IMR-90 (cell line): ENCODE data around the gene CIDEA. TPM values are rescaled to one million over a fixed set of nuclear protein-coding genes. Genes with fewer than 3 reads are reported as not detected.

Experiments used
- ATAC-seq: fragments of 200-7000 bp; cut with Tn5 transposase; 2 replicates; pipeline ENCODE4 v1.9.1; 2020; ENCODE audit warnings: low read depth, mild to moderate bottlenecking, moderate library complexity
- BruUV-seq: library from RNA; stranded (reverse); fragments of 400-500 nt; replicated peaks from 2 replicates; lab custom pipeline; 2021; lab: Mats Ljungman, UMichigan
- CTCF ChIA-PET: fragments of 300-600 bp; formaldehyde crosslinking; extraction: SDS; loops from one replicate; lab custom pipeline; 2021; ENCODE audit warnings: antibody characterized with exemption; lab: Yijun Ruan, JAX
- POLR2A ChIA-PET: fragments of 300-600 bp; sonication (Branson Sonifier 250); formaldehyde crosslinking; loops from one replicate; lab custom pipeline; 2022; ENCODE audit warnings: antibody characterized with exemption; ENCODE audit not compliant: unreplicated experiment; lab: Charles Lee
- DNase-seq: peaks from one replicate; pipeline ENCODE4 v3.0.0; 2013
- H2AFZ ChIP-seq: replicated peaks from 2 replicates; pipeline ENCODE3; 2013; ENCODE audit warnings: low read length, mild to moderate bottlenecking; ENCODE audit not compliant: poor library complexity
- H2AK5ac ChIP-seq: 2 replicates; pipeline ENCODE4 v1.6.1; 2013; ENCODE audit warnings: low read depth, low read length, inconsistent platforms
- H2AK9ac ChIP-seq: replicated peaks from 2 replicates; pipeline ENCODE3; 2013; ENCODE audit warnings: mild to moderate bottlenecking, low read depth, low read length, moderate library complexity; ENCODE audit not compliant: poor library complexity
- H2BK120ac ChIP-seq: 2 replicates; pipeline ENCODE4 v1.6.1; 2013; ENCODE audit warnings: low read depth, low read length, inconsistent platforms
- H2BK15ac ChIP-seq: 3 replicates; pipeline ENCODE4 v1.6.1; 2013; ENCODE audit warnings: low read depth, low read length, inconsistent platforms
- H2BK20ac ChIP-seq: 2 replicates; pipeline ENCODE4 v1.6.1; 2013; ENCODE audit warnings: low read depth, mild to moderate bottlenecking, inconsistent platforms, low read length, moderate library complexity
- H2BK5ac ChIP-seq: 2 replicates; pipeline ENCODE4 v1.6.1; 2013; ENCODE audit warnings: mild to moderate bottlenecking, low read depth, low read length, inconsistent platforms; ENCODE audit not compliant: poor library complexity, severe bottlenecking
- H3K14ac ChIP-seq: replicated peaks from 2 replicates; pipeline ENCODE4 v1.6.1; 2013; ENCODE audit warnings: low read depth, low read length, inconsistent platforms
- H3K18ac ChIP-seq: 2 replicates; pipeline ENCODE4 v1.6.1; 2013; ENCODE audit warnings: low read depth, low read length, control low read depth
- H3K23ac ChIP-seq: 2 replicates; pipeline ENCODE4 v1.6.1; 2013; ENCODE audit warnings: low read depth, low read length, inconsistent platforms
- H3K27ac ChIP-seq: 2 replicates; pipeline ENCODE4 v1.5.1; 2013; ENCODE audit warnings: mild to moderate bottlenecking, control low read depth, low read length; ENCODE audit not compliant: insufficient read depth
- H3K27me3 ChIP-seq: 2 replicates; pipeline ENCODE4 v1.6.1; 2013; ENCODE audit warnings: low read length; ENCODE audit not compliant: control insufficient read depth, insufficient read depth
- H3K36me3 ChIP-seq: 2 replicates; pipeline ENCODE4 v1.6.1; 2013; ENCODE audit warnings: low read length, mixed read lengths; ENCODE audit not compliant: control insufficient read depth, insufficient read depth
- H3K4ac ChIP-seq: 2 replicates; pipeline ENCODE4 v1.6.1; 2013; ENCODE audit warnings: low read depth, low read length, inconsistent platforms
- H3K4me1 ChIP-seq: 2 replicates; pipeline ENCODE4 v1.6.1; 2013; ENCODE audit warnings: low read length, mixed read lengths; ENCODE audit not compliant: control insufficient read depth, insufficient read depth
- H3K4me2 ChIP-seq: 2 replicates; pipeline ENCODE4 v1.6.1; 2013; ENCODE audit warnings: low read depth, mild to moderate bottlenecking, control low read depth, low read length, moderate library complexity
- H3K4me3 ChIP-seq: 2 replicates; pipeline ENCODE4 v1.5.1; 2013; ENCODE audit warnings: low read depth, mild to moderate bottlenecking, control low read depth, low read length, moderate library complexity; ENCODE audit not compliant: insufficient read depth
- H3K56ac ChIP-seq: 2 replicates; pipeline ENCODE4 v1.6.1; 2013; ENCODE audit warnings: low read length, inconsistent platforms; ENCODE audit not compliant: insufficient read depth; ENCODE audit errors: extremely low read depth
- H3K79me1 ChIP-seq, 2 experiments: 2 replicates each; pipeline ENCODE4 v1.6.1; 2013; ENCODE audit warnings: low read length in 2 of 2, inconsistent platforms in 1 of 2, low read depth in 1 of 2
- H3K9ac ChIP-seq: 2 replicates; pipeline ENCODE4 v1.6.1; 2013; ENCODE audit warnings: low read depth, low read length, control low read depth
- H3K9me1 ChIP-seq: 2 replicates; pipeline ENCODE4 v1.6.1; 2013; ENCODE audit warnings: low read length, inconsistent platforms; ENCODE audit not compliant: insufficient read depth
- H3K9me3 ChIP-seq: 2 replicates; pipeline ENCODE4 v1.6.1; 2013; ENCODE audit warnings: low read length; ENCODE audit not compliant: control insufficient read depth, insufficient read depth
- H4K20me1 ChIP-seq: 2 replicates; pipeline ENCODE4 v1.6.1; 2013; ENCODE audit warnings: low read length, inconsistent platforms; ENCODE audit not compliant: insufficient read depth
- H4K5ac ChIP-seq: 2 replicates; pipeline ENCODE4 v1.6.1; 2013; ENCODE audit warnings: mild to moderate bottlenecking, low read depth, low read length, control low read depth
- H4K8ac ChIP-seq, 2 experiments: 2 replicates each; pipeline ENCODE4 v1.6.1; 2013; ENCODE audit warnings: low read depth in 2 of 2, low read length in 2 of 2, control low read depth in 1 of 2, inconsistent platforms in 1 of 2
- H4K91ac ChIP-seq: 2 replicates; pipeline ENCODE4 v1.6.1; 2013; ENCODE audit warnings: low read depth, low read length, inconsistent platforms; ENCODE audit not compliant: insufficient read depth
- BHLHE40 ChIP-seq: fragments of 150-350 bp; IDR thresholded peaks from 2 replicates; pipeline ENCODE4 v1.6.1; 2016; ENCODE audit warnings: mild to moderate bottlenecking, low read depth, low read length
- CTCF ChIP-seq: conservative IDR thresholded peaks from 2 replicates; pipeline ENCODE4 v1.5.1; 2012; ENCODE audit warnings: mild to moderate bottlenecking, low read depth, low read length, improper control_type of control experiment
- MAFK ChIP-seq: IDR thresholded peaks from 2 replicates; pipeline ENCODE4 v1.6.1; 2012; ENCODE audit warnings: low read depth, low read length, improper control_type of control experiment
- RAD21 ChIP-seq: IDR thresholded peaks from 2 replicates; pipeline ENCODE4 v1.6.1; 2012; ENCODE audit warnings: low read length, improper control_type of control experiment
- WGBS, 2 experiments: methylation state at CpG; one replicate each; pipeline versions ENCODE4 v1.1.5 to v1.1.7; 2013; ENCODE audit warnings: missing lambda C conversion rate in 2 of 2; ENCODE audit not compliant: insufficient read length in 1 of 2; ENCODE audit errors: extremely low coverage in 2 of 2; 5-methylcytosine and 5-hydroxymethylcytosine counted together
- dilution Hi-C: fragments of 300-500 bp; cut with HindIII; formaldehyde crosslinking; loops from one replicate; pipeline ENCODE4 v1.14.3; 2018; ENCODE audit warnings: low sequenced_read_pairs; ENCODE audit not compliant: unreplicated experiment
- in situ Hi-C: fragments of 300-500 bp; cut with MboI; formaldehyde crosslinking; loops from 3 replicates; pipeline ENCODE4 v1.14.3; 2019; ENCODE audit warnings: low sequenced_read_pairs, inconsistent platforms, mixed read lengths
- intact Hi-C: fragments of 100-400 bp; cut with micrococcal nuclease; formaldehyde crosslinking; loops from 2 replicates; pipeline ENCODE4 v1.10.0; 2022
- polyA plus RNA-seq, 3 experiments: library from polyadenylated mRNA; depleted of rRNA; stranded (reverse); fragments of >200 nt; gene quantifications; 2 replicates each; pipeline ENCODE4 v1.2.3, GENCODE V29; 2012; ENCODE audit warnings: low replicate concordance in 1 of 3
- total RNA-seq: library from RNA; depleted of rRNA; stranded (reverse); fragments of >200 nt; gene quantifications from 2 replicates; pipeline ENCODE4 v1.2.3, GENCODE V29; 2012

The CIDEA gene
- total and polyA plus RNA-seq, 2 of the 4 experiments (the other 2 are of a cell fraction): not detected

- H3K36me3 ChIP-seq: peaks cover 19% of the 10 kb centered on the region
- H3K18ac ChIP-seq: peak overlapping the region; percentile 25
- peak overlapping the region; percentile 84 for H3K27ac ChIP-seq
- WGBS, 2 experiments: 27% methylated on average over 16 of the region's 39 CpGs; no CpG with 5 or more reads in 1 of the 2 experiments
- peaks cover 16% of the 10 kb centered on the region for H3K4me1 ChIP-seq
- peaks cover 18% of the 10 kb centered on the region; the same call in 1 of the 2 replicates for H3K9me1 ChIP-seq
- peak overlapping the region; percentile 77 for H3K9ac ChIP-seq
- ATAC-seq (peak; percentile 33), DNase-seq (peak; percentile 76)
- H3K4ac ChIP-seq: peak overlapping the region; percentile 83
- H4K91ac ChIP-seq: peak overlapping the region; percentile 72
- H3K27me3 ChIP-seq: no peaks in the 10 kb centered on the region
- H2BK15ac ChIP-seq: no peak overlapping the region; the same call in 2 of the 3 replicates
- peak overlapping the region; percentile 78 for H2AK5ac ChIP-seq
- H3K56ac ChIP-seq: peak overlapping the region; percentile 89
- POLR2A ChIA-PET: interaction anchor here (0.6 to 1.3 kb wide), 6 partner anchors 13 to 28 kb away, joined by 3 to 7 read pairs (median 4); no protein-coding TSS in a partner anchor
- CTCF ChIA-PET: interaction anchor here (0.8 to 1.1 kb wide), 2 partner anchors 12 to 35 kb away, joined by 3 read pairs; no protein-coding TSS in a partner anchor
- H2AK9ac ChIP-seq: peak overlapping the region; percentile 97
- peak overlapping the region; percentile 96 for H3K4me3 ChIP-seq
- H2BK120ac ChIP-seq: peak overlapping the region; percentile 63
- H4K8ac ChIP-seq: peak overlapping the region; percentile 58 to 87
- peak overlapping the region; percentile 92 for H3K4me2 ChIP-seq
- H4K20me1 ChIP-seq: peaks cover 29% of the 10 kb centered on the region
- intact Hi-C loops (loop anchor here (2.0 kb wide), 1 partner anchor 18 kb away; no protein-coding TSS in a partner anchor), dilution Hi-C loops (no loop called here), in situ Hi-C loops (loop anchor here (5.0 kb wide), 1 partner anchor 35 kb away; no protein-coding TSS in a partner anchor)
- H2BK5ac ChIP-seq: peak overlapping the region; percentile 78
- peaks cover 17 to 47% of the 10 kb centered on the region in 2 experiments; a peak in 3 of 4 replicates for H3K79me1 ChIP-seq
- H3K23ac ChIP-seq: peak overlapping the region; percentile 89
- peak overlapping the region; percentile 47; the same call in 1 of the 2 replicates for H2BK20ac ChIP-seq
- H2AFZ ChIP-seq: peak overlapping the region; percentile 86
- H3K9me3 ChIP-seq: no peaks in the 10 kb centered on the region
- TSS peak; percentile 84 for BruUV-seq
- peak; percentile 72 for TF ChIP-seq BHLHE40
- TF ChIP-seq RAD21: peak; percentile 42
- no peak for TF ChIP-seq MAFK
- peak; percentile 43 for TF ChIP-seq CTCF
- peak overlapping the region; percentile 38 for H4K5ac ChIP-seq
- peak overlapping the region; percentile 71 for H3K14ac ChIP-seq
These were observed 52.9 kb downstream of the CIDEA start for GRCh38 chr18:12306752-12307700.
